ENCODE measurements around the gene BTG2.

GRCh38 chr1:203323587-203323986 lies 18.3 kb downstream of the BTG2 start:
- TF ChIP-seq POLR2A (IDR thresholded peaks at IDR 0.05; ENCODE audit: low read depth, low read length) (no peak), POLR2AphosphoS5 (IDR thresholded peaks at IDR 0.05; ENCODE audit: low read depth, low read length) (no peak), TAF1 (IDR thresholded peaks at IDR 0.05; ENCODE audit: borderline replicate concordance, low read depth, low read length) (no peak)

All from GM12892 (cell line).